Measurements from ENCODE around the gene SLC6A5. TPM values are rescaled to one million over a fixed set of nuclear protein-coding genes. Genes with fewer than 3 reads are reported as not detected.

Gene SLC6A5
- total RNA-seq, 2 donors from 2014 or later = 0.40 TPM; not detected in 1

GRCh38 chr11:20605602-20606091 lies 6.2 kb downstream of the SLC6A5 start:
- intact Hi-C loops (cut with DNase I) = no loop called here
- H3K27me3 ChIP-seq (replicated peaks; ENCODE audit: insufficient read depth) = peaks cover 43% of the 10 kb centered on the region
- 12% methylated on average over 24 of the region's 26 CpGs for WGBS

GRCh38 chr11:20608934-20609333 lies 9.5 kb downstream of the SLC6A5 start:
- no peak for TF ChIP-seq POLR2A (IDR thresholded peaks at IDR 0.05)
- no peak for TF ChIP-seq POLR2AphosphoS5 (IDR thresholded peaks at IDR 0.05)
- no peaks in the 10 kb centered on the region for H3K4me1 ChIP-seq (replicated peaks)
- 66% methylated on average over 3 of the region's 3 CpGs for WGBS
- no peak for DNase-seq (ENCODE audit: low spot score)
- H3K4me3 ChIP-seq = no peak overlapping the region
- no peak overlapping the region for H3K27ac ChIP-seq
- no peaks in the 10 kb centered on the region for H3K36me3 ChIP-seq
- peaks cover 28% of the 10 kb centered on the region for H3K27me3 ChIP-seq (replicated peaks; ENCODE audit: insufficient read depth)
- intact Hi-C loops (cut with DNase I) = no loop called here
- H3K9me3 ChIP-seq = no peaks in the 10 kb centered on the region

More at GRCh38 chr11:20605602-20606091, 6.2 kb downstream of the SLC6A5 start:
- Histone ChIP-seq H3K9me3 (no peaks in the 10 kb centered on the region), H3K4me1 (replicated peaks) (no peaks in the 10 kb centered on the region), H3K27ac (no peak overlapping the region), H3K4me3 (no peak overlapping the region), H3K36me3 (no peaks in the 10 kb centered on the region)
- DNase-seq (ENCODE audit: low spot score) = no peak
- TF ChIP-seq POLR2AphosphoS5 (IDR thresholded peaks at IDR 0.05) (no peak), CTCF (IDR thresholded peaks at IDR 0.05) (no peak), POLR2A (IDR thresholded peaks at IDR 0.05) (no peak)

GRCh38 chr11:20609727-20610707 lies 10.6 kb downstream of the SLC6A5 start:
- WGBS = 7% methylated on average over 30 of the region's 30 CpGs
- no peaks in the 10 kb centered on the region for H3K9me3 ChIP-seq
- H3K27me3 ChIP-seq (replicated peaks; ENCODE audit: insufficient read depth) = peaks cover 19% of the 10 kb centered on the region
- peak; percentile 55 to 89 (median 73) for TF ChIP-seq CTCF (IDR thresholded peaks at IDR 0.05)
- peak; percentile 22 for TF ChIP-seq POLR2AphosphoS5 (IDR thresholded peaks at IDR 0.05)
- TF ChIP-seq POLR2A (IDR thresholded peaks at IDR 0.05) = no peak
- intact Hi-C loops (cut with DNase I) = loop anchor here (5.0 kb wide), 1 partner anchor 223 kb away; the partner anchor contains the start of gene PRMT3
- no peak overlapping the region for H3K4me3 ChIP-seq
- no peaks in the 10 kb centered on the region for H3K4me1 ChIP-seq (replicated peaks)
- no peak overlapping the region for H3K27ac ChIP-seq
- H3K36me3 ChIP-seq = no peaks in the 10 kb centered on the region
- DNase-seq (ENCODE audit: low spot score) = peak; percentile 37

GRCh38 chr11:20610825-20611224 lies 11.4 kb downstream of the SLC6A5 start:
- Histone ChIP-seq H3K9me3 (no peaks in the 10 kb centered on the region), H3K36me3 (no peaks in the 10 kb centered on the region), H3K4me3 (no peak overlapping the region), H3K27ac (no peak overlapping the region), H3K27me3 (replicated peaks; ENCODE audit: insufficient read depth) (peaks cover 13% of the 10 kb centered on the region), H3K4me1 (replicated peaks) (no peaks in the 10 kb centered on the region)
- TF ChIP-seq POLR2AphosphoS5 (IDR thresholded peaks at IDR 0.05) = no peak
- no peak for TF ChIP-seq CTCF (IDR thresholded peaks at IDR 0.05)
- TF ChIP-seq POLR2A (IDR thresholded peaks at IDR 0.05) = no peak
- no peak for DNase-seq (ENCODE audit: low spot score)
- 66% methylated on average over 3 of the region's 3 CpGs for WGBS
- intact Hi-C loops (cut with DNase I) = loop anchor here (5.0 kb wide), 1 partner anchor 224 kb away; the partner anchor contains the start of gene PRMT3

- Histone ChIP-seq H3K27me3 (replicated peaks; ENCODE audit: insufficient read depth) (peaks cover 12% of the 10 kb centered on the region), H3K9me3 (no peaks in the 10 kb centered on the region), H3K36me3 (no peaks in the 10 kb centered on the region), H3K4me3 (no peak overlapping the region), H3K4me1 (replicated peaks) (no peaks in the 10 kb centered on the region), H3K27ac (no peak overlapping the region)
- intact Hi-C loops (cut with DNase I) = loop anchor here (5.0 kb wide), 1 partner anchor 224 kb away; the partner anchor contains the start of gene PRMT3
- WGBS = 41% methylated on average over 2 of the region's 2 CpGs
- DNase-seq (ENCODE audit: low spot score) = no peak
- no peak for TF ChIP-seq POLR2A (IDR thresholded peaks at IDR 0.05)
Measured at GRCh38 chr11:20611445-20611844, 12.0 kb downstream of the SLC6A5 start.

Measured in prostate gland (tissue), 2 donors.